Gastrocnemius medialis (tissue), 4 donors: ENCODE measurements around the gene TANGO6.

Experiments used
- POLR2A ChIP-seq, 2 donors: fragments of 450-650 bp; IDR thresholded peaks; one replicate each; pipeline ENCODE4 v1.6.1; 2017; ENCODE audit warnings: antibody characterized with exemption in 2 of 2, mild to moderate bottlenecking in 2 of 2, moderate library complexity in 2 of 2
- TF ChIP-seq, protein P1 (sequence below), 5 experiments: fragments of 450-650 bp in 3 of 5; fragments of 200-600 bp in 2 of 5; sonication (generic) in 2 of 5; IDR thresholded peaks in 4 of 5; conservative IDR thresholded peaks in 1 of 5; 1 replicate in 4 of 5; 2 replicates in 1 of 5; pipeline ENCODE4 v1.5.1; 2016 to 2019; ENCODE audit warnings: antibody characterized with exemption in 5 of 5, mild to moderate bottlenecking in 3 of 5, moderate library complexity in 3 of 5

DNA sequence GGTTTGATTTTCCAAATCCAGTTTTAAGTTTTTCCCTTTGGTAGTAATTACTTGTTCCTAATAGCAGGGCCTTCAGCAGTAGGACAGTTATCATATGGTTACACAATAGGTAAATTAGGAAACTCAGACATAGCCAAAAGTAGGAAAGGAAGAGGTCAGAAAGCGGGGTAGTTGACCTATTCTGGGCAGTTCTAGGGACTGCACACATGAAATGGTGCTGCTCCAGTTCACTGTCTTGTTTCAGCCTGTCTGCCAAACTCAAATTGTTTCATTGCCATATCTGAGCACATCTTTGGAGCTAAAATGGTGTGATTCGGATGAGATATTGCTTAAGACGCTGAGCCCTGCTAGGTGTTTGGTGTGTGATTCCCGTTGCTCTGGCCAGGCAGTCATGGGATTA is 56.7 kb downstream of the TANGO6 start:
- TF ChIP-seq, protein P1, sequence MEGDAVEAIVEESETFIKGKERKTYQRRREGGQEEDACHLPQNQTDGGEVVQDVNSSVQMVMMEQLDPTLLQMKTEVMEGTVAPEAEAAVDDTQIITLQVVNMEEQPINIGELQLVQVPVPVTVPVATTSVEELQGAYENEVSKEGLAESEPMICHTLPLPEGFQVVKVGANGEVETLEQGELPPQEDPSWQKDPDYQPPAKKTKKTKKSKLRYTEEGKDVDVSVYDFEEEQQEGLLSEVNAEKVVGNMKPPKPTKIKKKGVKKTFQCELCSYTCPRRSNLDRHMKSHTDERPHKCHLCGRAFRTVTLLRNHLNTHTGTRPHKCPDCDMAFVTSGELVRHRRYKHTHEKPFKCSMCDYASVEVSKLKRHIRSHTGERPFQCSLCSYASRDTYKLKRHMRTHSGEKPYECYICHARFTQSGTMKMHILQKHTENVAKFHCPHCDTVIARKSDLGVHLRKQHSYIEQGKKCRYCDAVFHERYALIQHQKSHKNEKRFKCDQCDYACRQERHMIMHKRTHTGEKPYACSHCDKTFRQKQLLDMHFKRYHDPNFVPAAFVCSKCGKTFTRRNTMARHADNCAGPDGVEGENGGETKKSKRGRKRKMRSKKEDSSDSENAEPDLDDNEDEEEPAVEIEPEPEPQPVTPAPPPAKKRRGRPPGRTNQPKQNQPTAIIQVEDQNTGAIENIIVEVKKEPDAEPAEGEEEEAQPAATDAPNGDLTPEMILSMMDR (IDR thresholded peaks at IDR 0.05 in 4 of 5, conservative IDR thresholded peaks at IDR 0.05 in 1 of 5), result no peak
- TF ChIP-seq POLR2A (IDR thresholded peaks at IDR 0.05), result no peak
